Omental fat pad (tissue), 4 donors: ENCODE measurements around the gene COL17A1. TPM values are rescaled to one million over a fixed set of nuclear protein-coding genes. Genes with fewer than 3 reads are reported as not detected.
A peak's percentile ranks its signal among the peaks of the same experiment; 100 is the strongest.

ENCODE experiments used
- ATAC-seq: fragments of 150-250 bp; one replicate; pipeline ENCODE4 v1.9.1; 2016; ENCODE audit warnings: mild to moderate bottlenecking, moderate library complexity; ENCODE audit not compliant: low FRiP score
- DNase-seq: peaks from one replicate; pipeline ENCODE4 v3.0.0-alpha.2; 2019; ENCODE audit warnings: low spot score
- CTCF ChIP-seq, 3 donors: fragments of 450-650 bp; IDR thresholded peaks; one replicate each; pipeline ENCODE4 v1.5.1; 2016 to 2017; ENCODE audit warnings: antibody characterized with exemption in 3 of 3, mild to moderate bottlenecking in 3 of 3, moderate library complexity in 2 of 3
- total RNA-seq, 4 donors: library from RNA; depleted of rRNA; stranded (reverse); fragments of >200 nt; gene quantifications; one replicate each; pipeline ENCODE4 v1.1.0, GENCODE V29; 2016

Gene COL17A1
- total RNA-seq, 4 donors from 2014 or later = 0.13 to 2.2 (median 1.2) TPM

GRCh38 chr10:104045151-104046089, 40.3 kb downstream of the COL17A1 start:
- no peak for TF ChIP-seq CTCF (IDR thresholded peaks at IDR 0.05)
- DNase-seq = no peak

GRCh38 chr10:104043854-104044253, 41.8 kb downstream of the COL17A1 start:
- TF ChIP-seq CTCF (IDR thresholded peaks at IDR 0.05) = no peak
- no peak for ATAC-seq
- no peak for DNase-seq

More at GRCh38 chr10:104045151-104046089, 40.3 kb downstream of the COL17A1 start:
- ATAC-seq = peak; percentile 73

GRCh38 chr10:104043185-104043830, 42.4 kb downstream of the COL17A1 start:
- ATAC-seq (no peak), DNase-seq (no peak)
- no peak for TF ChIP-seq CTCF (IDR thresholded peaks at IDR 0.05)

GRCh38 chr10:104041891-104042535, 43.7 kb downstream of the COL17A1 start:
- ATAC-seq (no peak), DNase-seq (no peak)
- TF ChIP-seq CTCF (IDR thresholded peaks at IDR 0.05) = no peak

- ATAC-seq = no peak
- TF ChIP-seq CTCF (IDR thresholded peaks at IDR 0.05) = no peak
- no peak for DNase-seq
Observed at GRCh38 chr10:104040862-104041789, 44.6 kb downstream of the COL17A1 start.

- no peak for ATAC-seq
- DNase-seq = no peak
- TF ChIP-seq CTCF (IDR thresholded peaks at IDR 0.05) = no peak
Observed at GRCh38 chr10:104040382-104040781, 45.3 kb downstream of the COL17A1 start.
